ENCODE data around the gene TMEM72.

DNA sequence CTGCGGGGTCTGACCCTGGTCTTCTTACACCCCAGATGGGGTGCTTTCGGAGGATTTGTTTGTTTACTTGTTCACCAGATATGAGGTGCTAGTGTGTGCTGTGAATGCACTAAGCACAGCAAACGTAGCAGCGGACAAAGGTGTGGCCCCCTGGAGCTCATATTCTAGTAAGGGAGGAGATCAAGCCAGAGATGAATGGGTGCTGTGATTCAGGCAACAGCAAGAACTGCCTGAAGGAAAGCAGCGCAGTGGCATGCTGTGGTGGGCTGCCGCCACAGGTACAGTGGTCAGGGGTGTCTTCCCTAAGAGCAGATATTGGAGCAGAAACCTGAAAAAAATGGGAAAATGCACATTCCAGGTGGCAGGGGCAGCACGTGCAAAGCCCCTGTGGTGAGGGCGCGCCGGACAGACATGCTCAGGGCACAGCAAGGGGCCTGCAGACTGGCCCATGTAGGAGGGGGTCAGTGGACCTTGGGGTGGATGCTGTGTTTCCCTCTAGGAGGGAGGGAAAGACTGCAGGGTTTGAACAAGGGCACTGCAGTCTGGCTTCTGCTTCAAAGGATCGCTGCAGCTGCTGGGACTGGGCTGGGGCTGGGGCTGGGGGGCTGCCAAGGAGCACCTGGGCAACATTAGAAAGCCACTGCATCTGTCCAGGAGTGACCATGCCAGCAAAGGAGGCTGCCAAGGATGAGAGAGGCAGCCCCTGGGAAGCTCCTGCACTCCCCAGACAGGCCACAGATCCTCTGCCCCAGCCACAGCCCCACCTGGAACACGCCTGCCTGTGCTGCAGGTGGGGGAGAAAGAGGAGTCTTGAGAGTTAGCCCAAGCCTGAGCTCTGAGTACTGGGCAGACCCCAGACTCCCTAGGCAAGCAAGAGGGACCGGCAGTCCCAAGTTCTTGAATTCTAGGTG lies 68.4 kb downstream of the TMEM72 start:
- TF ChIP-seq, protein P1, sequence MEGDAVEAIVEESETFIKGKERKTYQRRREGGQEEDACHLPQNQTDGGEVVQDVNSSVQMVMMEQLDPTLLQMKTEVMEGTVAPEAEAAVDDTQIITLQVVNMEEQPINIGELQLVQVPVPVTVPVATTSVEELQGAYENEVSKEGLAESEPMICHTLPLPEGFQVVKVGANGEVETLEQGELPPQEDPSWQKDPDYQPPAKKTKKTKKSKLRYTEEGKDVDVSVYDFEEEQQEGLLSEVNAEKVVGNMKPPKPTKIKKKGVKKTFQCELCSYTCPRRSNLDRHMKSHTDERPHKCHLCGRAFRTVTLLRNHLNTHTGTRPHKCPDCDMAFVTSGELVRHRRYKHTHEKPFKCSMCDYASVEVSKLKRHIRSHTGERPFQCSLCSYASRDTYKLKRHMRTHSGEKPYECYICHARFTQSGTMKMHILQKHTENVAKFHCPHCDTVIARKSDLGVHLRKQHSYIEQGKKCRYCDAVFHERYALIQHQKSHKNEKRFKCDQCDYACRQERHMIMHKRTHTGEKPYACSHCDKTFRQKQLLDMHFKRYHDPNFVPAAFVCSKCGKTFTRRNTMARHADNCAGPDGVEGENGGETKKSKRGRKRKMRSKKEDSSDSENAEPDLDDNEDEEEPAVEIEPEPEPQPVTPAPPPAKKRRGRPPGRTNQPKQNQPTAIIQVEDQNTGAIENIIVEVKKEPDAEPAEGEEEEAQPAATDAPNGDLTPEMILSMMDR (IDR thresholded peaks at IDR 0.05; ENCODE audit: insufficient read depth, low read depth, low read length), result no peak
- TF ChIP-seq EZH2 (IDR thresholded peaks at IDR 0.05; ENCODE audit: insufficient read depth, low read length), result no peak
